Activated T-cell treated with anti-CD3 and anti-CD28 coated beads, Interleukin-2, amount 50 U/mL, for 4 hours (primary cell): Measurements from ENCODE around the gene MAP1B. TPM values are rescaled to one million over a fixed set of nuclear protein-coding genes. Genes with fewer than 3 reads are reported as not detected.

Experiments
- ATAC-seq, 2 donors: fragments of 200-7000 bp; cut with Tn5 transposase; one replicate each; pipeline ENCODE4 v1.10.0; 2021
- DNase-seq: peaks from one replicate; pipeline ENCODE4 v3.0.0-alpha.2; 2020
- H3K27me3 Mint-ChIP-seq: one replicate; pipeline ENCODE4 v1.8.0; 2021; ENCODE audit warnings: low read depth, mixed read lengths
- H3K36me3 Mint-ChIP-seq: one replicate; pipeline ENCODE4 v1.8.0; 2022; ENCODE audit warnings: mixed read lengths; ENCODE audit not compliant: insufficient read depth
- H3K4me1 Mint-ChIP-seq: one replicate; pipeline ENCODE4 v1.8.0; 2021; ENCODE audit warnings: low read depth, mixed read lengths
- H3K4me3 Mint-ChIP-seq: one replicate; pipeline ENCODE4 v1.8.0; 2021; ENCODE audit warnings: mild to moderate bottlenecking, moderate library complexity, mixed read lengths
- H3K9me3 Mint-ChIP-seq: one replicate; pipeline ENCODE4 v1.8.0; 2021; ENCODE audit warnings: mixed read lengths
- total RNA-seq, 3 donors: library from RNA; stranded (reverse); gene quantifications; one replicate each; pipeline ENCODE4 v1.2.1, GENCODE V29; 2021

Gene MAP1B
- total RNA-seq, result under 1 TPM; 0.16 to 0.41 (median 0.25) TPM

GRCh38 chr5:72107131-72107900 lies at the start of gene MAP1B:
Gene MAP1B, plus strand, starts transcription at chr5:72107475. Its CDS starts 57 bp downstream, at chr5:72107532.
- H3K4me3 Mint-ChIP-seq, result no peak within 1 kb of the TSS
- no peaks in the 10 kb centered on the region for H3K36me3 Mint-ChIP-seq
- ATAC-seq, result peak in 1 of 2 donors; percentile 43
- H3K9me3 Mint-ChIP-seq, result no peaks in the 10 kb centered on the region
- no peak for DNase-seq
- peaks cover 12% of the 10 kb centered on the region for H3K4me1 Mint-ChIP-seq
- H3K27me3 Mint-ChIP-seq, result peaks cover 54% of the 10 kb centered on the region

- Mint-ChIP-seq H3K27me3 (peaks cover 6% of the 10 kb centered on the region), H3K4me1 (no peaks in the 10 kb centered on the region), H3K36me3 (no peaks in the 10 kb centered on the region), H3K4me3 (no peak overlapping the region), H3K9me3 (no peaks in the 10 kb centered on the region)
- DNase-seq, result no peak
- no peak for ATAC-seq
Observed at GRCh38 chr5:72057816-72058215, 49.5 kb upstream of the MAP1B start.

GRCh38 chr5:72063219-72063819 lies 44.0 kb upstream of the MAP1B start:
- no peak for ATAC-seq
- H3K36me3 Mint-ChIP-seq, result no peaks in the 10 kb centered on the region
- DNase-seq, result no peak
- no peak overlapping the region for H3K4me3 Mint-ChIP-seq
- H3K27me3 Mint-ChIP-seq, result peaks cover 8% of the 10 kb centered on the region
- H3K9me3 Mint-ChIP-seq, result no peaks in the 10 kb centered on the region
- H3K4me1 Mint-ChIP-seq, result no peaks in the 10 kb centered on the region

- DNase-seq (no peak), ATAC-seq (no peak)
- Mint-ChIP-seq H3K4me1 (no peaks in the 10 kb centered on the region), H3K9me3 (no peaks in the 10 kb centered on the region), H3K27me3 (peaks cover 13% of the 10 kb centered on the region), H3K36me3 (no peaks in the 10 kb centered on the region), H3K4me3 (no peak overlapping the region)
Observed at GRCh38 chr5:72064801-72065570, 42.3 kb upstream of the MAP1B start.

- DNase-seq, result no peak
- Mint-ChIP-seq H3K9me3 (no peaks in the 10 kb centered on the region), H3K27me3 (peaks cover 13% of the 10 kb centered on the region), H3K4me1 (no peaks in the 10 kb centered on the region), H3K4me3 (no peak overlapping the region), H3K36me3 (no peaks in the 10 kb centered on the region)
- no peak for ATAC-seq
Observed at GRCh38 chr5:72065751-72066255, 41.5 kb upstream of the MAP1B start.

GRCh38 chr5:72066705-72067107 lies 40.6 kb upstream of the MAP1B start:
- Mint-ChIP-seq H3K27me3 (peaks cover 13% of the 10 kb centered on the region), H3K4me1 (no peaks in the 10 kb centered on the region), H3K9me3 (no peaks in the 10 kb centered on the region), H3K36me3 (no peaks in the 10 kb centered on the region), H3K4me3 (no peak overlapping the region)
- DNase-seq, result no peak
- ATAC-seq, result no peak

GRCh38 chr5:72067682-72068470 lies 39.4 kb upstream of the MAP1B start:
- DNase-seq, result no peak
- ATAC-seq, result no peak
- no peaks in the 10 kb centered on the region for H3K4me1 Mint-ChIP-seq
- H3K27me3 Mint-ChIP-seq, result peaks cover 14% of the 10 kb centered on the region
- H3K36me3 Mint-ChIP-seq, result no peaks in the 10 kb centered on the region
- no peak overlapping the region for H3K4me3 Mint-ChIP-seq
- H3K9me3 Mint-ChIP-seq, result no peaks in the 10 kb centered on the region

GRCh38 chr5:72070529-72070928 lies 36.7 kb upstream of the MAP1B start:
- Mint-ChIP-seq H3K4me1 (no peaks in the 10 kb centered on the region), H3K36me3 (no peaks in the 10 kb centered on the region), H3K9me3 (no peaks in the 10 kb centered on the region), H3K27me3 (peaks cover 14% of the 10 kb centered on the region), H3K4me3 (no peak overlapping the region)
- no peak for DNase-seq
- ATAC-seq, result no peak

- Mint-ChIP-seq H3K4me1 (no peaks in the 10 kb centered on the region), H3K27me3 (peaks cover 13% of the 10 kb centered on the region), H3K36me3 (no peaks in the 10 kb centered on the region), H3K4me3 (no peak overlapping the region), H3K9me3 (no peaks in the 10 kb centered on the region)
- DNase-seq (no peak), ATAC-seq (no peak)
Observed at GRCh38 chr5:72071906-72072305, 35.4 kb upstream of the MAP1B start.

- H3K36me3 Mint-ChIP-seq, result no peaks in the 10 kb centered on the region
- no peaks in the 10 kb centered on the region for H3K9me3 Mint-ChIP-seq
- ATAC-seq (no peak), DNase-seq (no peak)
- H3K4me1 Mint-ChIP-seq, result no peaks in the 10 kb centered on the region
- H3K27me3 Mint-ChIP-seq, result peaks cover 14% of the 10 kb centered on the region
- H3K4me3 Mint-ChIP-seq, result no peak overlapping the region
Observed at GRCh38 chr5:72074251-72074650, 33.0 kb upstream of the MAP1B start.

GRCh38 chr5:72075461-72075860 lies 31.8 kb upstream of the MAP1B start:
- Mint-ChIP-seq H3K9me3 (no peaks in the 10 kb centered on the region), H3K36me3 (no peaks in the 10 kb centered on the region), H3K4me3 (no peak overlapping the region), H3K27me3 (peaks cover 21% of the 10 kb centered on the region), H3K4me1 (no peaks in the 10 kb centered on the region)
- ATAC-seq, result no peak
- no peak for DNase-seq

GRCh38 chr5:72076621-72077300 lies 30.5 kb upstream of the MAP1B start:
- Mint-ChIP-seq H3K36me3 (no peaks in the 10 kb centered on the region), H3K4me1 (no peaks in the 10 kb centered on the region), H3K4me3 (no peak overlapping the region), H3K27me3 (peaks cover 24% of the 10 kb centered on the region), H3K9me3 (no peaks in the 10 kb centered on the region)
- ATAC-seq, result no peak
- DNase-seq, result no peak

GRCh38 chr5:72077390-72077789 lies 29.9 kb upstream of the MAP1B start:
- H3K4me1 Mint-ChIP-seq, result no peaks in the 10 kb centered on the region
- H3K27me3 Mint-ChIP-seq, result peaks cover 27% of the 10 kb centered on the region
- H3K4me3 Mint-ChIP-seq, result no peak overlapping the region
- no peak for ATAC-seq
- no peak for DNase-seq
- H3K9me3 Mint-ChIP-seq, result no peaks in the 10 kb centered on the region
- H3K36me3 Mint-ChIP-seq, result no peaks in the 10 kb centered on the region
